HG02763 (cell line): ENCODE data around the gene RNF150.

Experiments
- ATAC-seq: cut with Tn5 transposase; IDR thresholded peaks from one replicate; pipeline ENCODE4 v1.9.1; 2021; ENCODE audit warnings: mild to moderate bottlenecking, moderate library complexity; ENCODE audit not compliant: unreplicated experiment

Gene RNF150

GRCh38 chr4:140989944-140990343, 143.3 kb downstream of the RNF150 start:
- no peak for ATAC-seq

DNA sequence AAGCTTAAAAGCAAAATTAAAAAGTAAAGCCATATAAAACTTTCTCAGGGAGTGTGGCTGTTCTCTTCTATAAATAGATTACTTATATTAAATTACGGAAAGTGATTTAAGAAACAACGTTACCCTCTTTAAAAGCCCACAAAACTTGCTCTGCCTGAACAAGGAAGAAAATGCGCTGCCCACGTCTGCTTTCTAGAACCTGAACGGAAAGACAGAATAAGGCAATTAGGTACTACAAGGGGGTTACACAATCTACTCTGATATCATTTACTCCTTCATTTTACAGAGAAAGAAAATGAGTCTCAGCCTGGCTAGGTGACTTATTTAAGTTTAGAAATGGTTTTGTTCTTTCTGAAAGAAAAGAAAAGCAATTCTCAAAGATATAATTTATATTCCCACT, 147.2 kb downstream of the RNF150 start:
- ATAC-seq = no peak

DNA sequence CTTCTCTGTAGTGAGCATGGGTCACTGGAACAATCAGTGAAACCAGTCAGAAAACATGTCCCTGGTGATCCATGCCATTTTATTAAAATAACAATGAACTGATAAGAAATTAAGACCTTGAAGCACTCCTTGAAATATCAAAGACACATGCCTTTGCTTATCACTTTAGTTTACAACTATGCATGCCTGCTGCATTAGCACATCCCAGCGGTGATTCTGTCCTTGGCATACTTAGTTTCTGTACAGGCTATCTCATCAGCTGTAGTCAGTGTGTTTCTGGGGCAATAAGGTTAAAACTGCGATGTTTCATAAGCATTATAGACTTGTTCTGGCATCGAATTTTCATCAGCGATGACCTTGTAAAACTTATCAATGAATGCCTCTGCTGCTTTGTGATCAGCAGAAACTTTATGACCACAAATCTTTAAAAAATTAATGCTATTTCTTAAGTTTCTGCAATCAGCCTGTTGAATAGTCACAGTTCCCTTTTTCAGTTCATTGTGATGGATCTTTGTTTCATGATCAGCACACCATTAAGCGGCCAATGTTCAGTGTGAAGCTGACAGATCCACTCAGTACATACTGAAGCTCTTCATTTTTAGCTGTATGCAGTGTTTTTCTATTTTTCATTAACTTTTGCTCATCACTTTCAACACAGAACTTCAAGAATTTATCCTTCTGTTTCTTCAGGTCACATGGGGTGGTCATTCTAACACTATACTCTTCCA, 150.5 kb downstream of the RNF150 start:
- no peak for ATAC-seq

DNA sequence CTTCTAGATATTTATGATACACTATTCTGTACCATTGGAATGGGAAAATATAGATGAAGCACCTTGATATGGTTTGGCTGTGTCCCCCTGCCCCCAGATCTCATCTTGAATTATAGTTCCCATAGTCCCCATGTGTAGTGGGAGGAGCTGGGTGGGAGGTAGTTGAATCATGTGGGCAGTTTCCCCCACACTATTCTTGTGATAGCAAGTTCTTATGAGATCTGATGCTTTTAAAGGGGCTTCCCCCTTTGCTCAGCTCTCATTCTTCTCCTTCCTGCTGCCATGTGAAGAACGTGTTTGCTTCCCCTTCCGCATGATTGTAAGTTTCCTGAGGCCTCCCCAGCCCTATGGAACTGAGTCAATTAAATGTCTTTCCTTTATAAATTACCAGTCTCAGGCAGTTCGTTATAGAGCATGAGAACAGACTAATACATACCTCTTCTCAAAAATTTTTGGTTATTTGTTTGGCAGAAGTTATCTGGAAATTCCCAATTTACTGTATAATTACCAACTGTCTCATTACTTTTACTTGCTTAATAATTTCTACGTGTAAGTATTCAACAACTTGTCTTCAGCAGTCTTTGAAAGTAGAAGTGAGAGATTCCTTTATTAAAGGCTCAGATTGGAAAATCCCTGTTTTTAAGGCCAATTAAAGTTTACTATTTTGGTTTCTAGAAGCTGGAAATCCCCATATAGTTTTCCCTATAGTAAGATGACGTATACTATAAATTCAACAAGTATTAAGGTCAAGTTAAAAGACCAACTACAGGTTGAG, 152.7 kb downstream of the RNF150 start:
- no peak for ATAC-seq

GRCh38 chr4:140976768-140977167, 156.5 kb downstream of the RNF150 start:
- no peak for ATAC-seq

DNA sequence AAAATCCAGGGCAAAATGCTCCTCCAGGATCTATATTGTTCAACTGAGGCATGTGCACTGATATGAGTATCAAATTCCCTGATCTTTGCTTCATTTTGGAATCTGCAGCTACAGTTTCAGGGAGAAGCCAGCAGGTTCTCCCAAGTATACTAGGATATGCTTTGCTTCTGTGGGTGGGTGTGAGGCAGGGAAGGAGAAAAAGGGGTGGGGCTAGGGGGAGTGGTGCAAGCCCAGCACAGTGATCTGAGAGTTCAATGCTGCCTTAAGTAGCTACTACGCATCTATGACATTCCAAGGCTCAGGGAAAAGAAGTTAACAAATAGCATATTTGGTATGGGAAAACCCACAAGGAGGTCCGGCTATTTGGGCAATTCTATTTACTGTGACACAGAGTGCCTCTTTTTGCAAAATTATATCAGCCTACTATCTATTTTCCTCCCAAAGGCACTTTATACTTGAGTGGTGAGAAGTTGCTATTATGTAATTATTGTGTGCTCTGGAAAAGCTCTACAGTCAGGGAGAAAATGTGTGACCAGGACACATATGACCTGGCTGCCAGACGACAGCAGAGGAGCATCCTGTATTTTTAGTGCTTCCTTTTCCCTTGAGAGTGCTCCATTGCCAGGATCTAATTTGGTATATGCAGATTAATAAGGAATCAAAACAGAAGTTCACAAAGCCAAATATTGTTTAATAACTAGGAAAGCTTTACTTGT, 162.0 kb downstream of the RNF150 start:
- no peak for ATAC-seq

DNA sequence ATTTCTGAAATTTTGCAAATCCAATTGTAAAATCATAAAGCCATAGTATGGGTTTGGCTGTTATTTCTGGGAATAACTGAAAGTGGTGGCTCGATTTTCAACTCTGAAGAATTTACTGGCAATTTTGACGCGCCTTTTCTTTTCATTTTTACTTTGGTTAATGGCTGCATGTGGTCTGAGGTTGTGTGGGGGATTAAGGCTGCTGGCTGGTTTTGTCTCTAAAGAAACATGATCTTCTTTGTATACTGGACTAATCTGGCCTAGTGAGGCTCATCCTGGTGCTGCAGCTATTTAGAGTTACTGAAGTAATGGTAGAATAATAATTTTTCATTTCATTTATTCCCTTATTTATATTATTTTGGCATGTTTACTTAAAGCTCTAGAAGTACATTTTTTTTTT, 164.0 kb downstream of the RNF150 start:
- no peak for ATAC-seq

DNA sequence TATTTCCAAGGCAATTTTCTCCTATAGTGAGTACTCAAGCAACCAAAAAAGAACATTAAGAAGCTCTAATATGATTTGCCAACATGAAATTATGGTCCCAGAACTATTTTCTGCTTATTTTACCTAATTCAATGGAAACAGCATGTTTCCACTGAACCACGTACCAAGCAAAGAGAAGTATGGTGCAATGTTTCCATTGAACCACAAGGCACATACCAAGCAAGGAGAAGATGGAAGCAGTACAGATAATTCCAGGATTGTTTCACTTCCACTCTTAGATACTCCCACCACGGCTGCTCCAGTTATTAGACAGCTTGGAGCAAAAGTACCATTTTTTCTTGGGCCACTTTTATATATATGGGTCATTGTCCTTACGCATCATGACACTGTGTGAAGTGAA, 164.9 kb downstream of the RNF150 start:
- no peak for ATAC-seq

- ATAC-seq = no peak
Observed at GRCh38 chr4:140963883-140964282, 169.4 kb downstream of the RNF150 start.

DNA sequence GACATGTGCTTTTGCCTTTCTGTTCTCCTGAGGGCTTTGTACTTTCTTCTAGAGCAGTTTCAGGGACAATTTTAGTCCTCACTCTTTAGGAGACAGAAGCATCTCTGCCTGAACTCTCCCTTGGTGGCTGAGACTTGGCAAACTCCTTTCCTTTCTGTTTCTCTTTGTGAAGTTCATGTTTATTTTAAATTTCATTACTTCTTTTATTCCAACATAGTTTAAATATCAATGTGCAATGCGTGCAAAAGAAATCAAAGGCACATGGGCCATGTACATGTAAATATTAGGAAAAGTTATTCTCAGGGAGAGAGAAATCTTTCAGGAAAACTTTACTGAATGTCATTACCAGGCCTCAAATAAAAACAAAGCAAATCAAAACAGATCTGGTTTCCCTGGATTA, 177.6 kb downstream of the RNF150 start:
- no peak for ATAC-seq

DNA sequence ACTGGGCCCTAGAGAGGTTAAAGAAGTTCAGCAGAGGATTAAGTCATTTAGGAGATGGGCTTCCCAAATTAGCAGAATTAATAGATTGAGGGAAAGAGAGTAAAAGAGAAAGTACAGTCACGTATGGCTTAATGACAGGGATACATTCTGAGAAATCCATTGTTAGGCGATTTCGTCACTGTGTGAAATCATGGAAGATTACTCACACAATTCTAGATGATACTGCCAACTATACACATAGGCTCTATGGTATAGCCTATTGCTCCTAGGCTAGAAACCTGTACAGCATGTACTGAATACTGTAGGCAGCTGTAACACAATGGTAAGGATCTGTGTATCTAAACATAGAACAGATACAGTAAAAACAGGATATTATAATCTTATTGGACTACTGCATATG, 180.6 kb downstream of the RNF150 start:
- no peak for ATAC-seq

GRCh38 chr4:140947506-140947905, 185.8 kb downstream of the RNF150 start:
- no peak for ATAC-seq

DNA sequence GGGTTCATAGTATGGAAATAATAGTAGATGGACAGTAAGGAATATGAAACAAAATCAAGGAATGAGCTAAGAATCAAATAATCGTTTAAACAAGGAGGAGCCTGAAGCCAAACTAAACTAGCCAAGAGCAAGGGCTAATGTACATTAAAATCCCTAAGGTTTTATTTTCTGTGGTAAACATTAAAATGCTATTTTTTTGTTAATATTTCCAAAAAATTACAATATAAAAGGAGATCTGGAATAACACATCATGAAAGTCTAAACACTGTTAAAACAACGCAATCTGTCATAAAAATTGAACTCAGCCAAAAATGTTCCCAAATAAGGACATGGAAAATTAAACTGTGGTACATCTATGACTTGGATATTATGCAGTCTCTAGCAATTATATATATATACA, 188.2 kb downstream of the RNF150 start:
- no peak for ATAC-seq

DNA sequence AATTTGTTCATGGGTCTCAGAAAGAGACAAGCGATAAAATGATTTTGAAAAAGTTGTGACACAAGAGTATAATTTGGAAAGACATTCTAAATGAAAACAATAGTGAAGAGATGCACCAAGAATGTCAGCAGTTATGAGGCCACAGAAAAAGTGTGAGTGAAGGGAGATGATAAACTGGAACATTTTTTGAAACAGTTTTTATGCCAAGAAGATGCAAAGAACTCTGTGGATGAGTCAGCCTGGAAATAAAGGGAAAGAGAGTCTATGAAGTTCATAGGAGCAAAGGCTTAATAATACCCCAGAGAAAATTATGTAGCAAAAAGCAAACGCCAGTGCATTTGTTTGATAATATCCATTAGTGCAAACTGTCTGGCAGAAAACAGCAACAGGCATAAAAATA, 188.7 kb downstream of the RNF150 start:
- no peak for ATAC-seq

DNA sequence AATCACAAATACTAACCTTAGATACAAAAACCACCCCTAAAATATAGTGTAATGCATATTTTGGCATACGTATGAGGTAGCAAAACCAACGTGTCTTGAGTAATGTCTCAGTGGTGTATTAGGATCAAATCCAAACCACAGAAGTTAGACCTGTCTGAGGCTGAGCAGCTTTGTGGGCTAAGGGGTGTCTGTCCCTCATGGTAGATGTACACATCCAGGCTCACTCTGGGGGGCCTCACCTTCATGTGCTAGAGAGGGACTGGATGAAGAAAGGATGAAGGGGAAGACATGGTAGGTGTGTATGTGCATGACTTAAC, 189.1 kb downstream of the RNF150 start:
- no peak for ATAC-seq

DNA sequence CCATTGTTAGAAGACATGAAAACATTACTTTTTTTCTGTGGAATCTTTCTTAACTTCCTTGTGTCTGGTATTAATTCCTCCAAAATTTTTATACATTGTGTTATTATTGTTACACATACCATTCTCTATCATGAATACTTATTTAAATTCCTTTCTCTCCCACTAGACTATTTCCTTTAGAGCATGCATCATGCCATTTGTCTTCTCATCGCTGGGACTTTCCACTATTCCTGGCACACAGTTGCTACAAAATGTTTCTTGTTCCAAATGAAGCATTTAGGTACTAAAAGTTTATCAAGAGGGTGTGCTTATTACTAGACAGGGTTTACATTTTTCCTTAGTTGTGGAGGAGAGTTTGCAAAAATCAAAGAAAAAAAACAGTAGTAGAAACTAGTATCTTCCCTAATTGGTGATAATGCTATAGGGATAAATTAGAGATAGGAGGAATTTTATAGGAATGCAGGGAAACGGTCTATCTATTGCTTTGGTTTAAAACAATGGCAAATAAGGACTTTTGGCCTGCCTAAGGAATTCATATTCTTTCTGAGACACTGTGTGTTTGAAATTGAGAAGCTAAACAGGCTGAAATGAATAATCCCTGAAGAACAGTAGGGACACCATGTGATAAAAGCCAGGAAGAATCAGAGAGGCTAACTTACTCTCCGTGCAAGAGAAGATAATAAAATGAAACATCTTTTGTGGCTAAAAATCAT, 189.6 kb downstream of the RNF150 start:
- no peak for ATAC-seq

DNA sequence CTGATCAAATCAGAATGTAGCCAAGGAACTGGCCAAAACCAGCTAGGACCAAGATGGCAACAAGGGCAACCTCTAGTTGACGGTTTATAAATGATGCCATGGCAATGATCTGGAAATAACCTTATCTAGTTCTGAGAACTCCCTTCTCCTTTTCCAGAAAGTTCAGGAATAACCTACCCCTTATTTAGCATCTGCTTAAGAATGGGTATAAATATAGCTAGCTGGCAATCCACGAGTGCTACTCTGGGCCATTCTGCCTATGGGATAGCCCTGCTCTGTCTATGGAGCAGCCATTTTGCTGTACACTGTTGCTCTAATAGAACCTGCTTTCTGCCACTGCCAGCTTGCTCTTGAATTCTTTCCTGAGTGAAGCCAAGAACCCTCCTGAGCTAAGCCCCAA, 192.7 kb downstream of the RNF150 start:
- ATAC-seq = no peak

GRCh38 chr4:140937866-140938265, 195.4 kb downstream of the RNF150 start:
- ATAC-seq = no peak

DNA sequence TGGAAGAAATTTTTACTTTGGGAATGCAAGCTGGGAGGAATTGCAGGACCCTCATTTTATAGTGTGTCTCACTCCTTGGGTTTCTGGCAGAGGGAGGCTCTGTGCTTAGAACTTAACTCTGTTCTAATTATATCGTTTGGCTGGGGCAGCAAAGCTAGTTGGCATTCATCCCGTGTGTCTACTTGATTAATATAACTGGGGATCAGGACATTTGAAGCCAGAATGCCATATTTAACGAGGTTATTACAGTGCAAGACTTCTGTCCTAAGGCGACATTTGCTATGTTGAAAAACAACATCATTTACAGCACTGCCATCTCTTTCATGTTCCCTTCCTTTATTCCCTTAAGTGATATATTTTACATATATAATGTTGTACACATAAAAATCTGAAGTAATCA, 198.0 kb downstream of the RNF150 start:
- ATAC-seq = no peak

DNA sequence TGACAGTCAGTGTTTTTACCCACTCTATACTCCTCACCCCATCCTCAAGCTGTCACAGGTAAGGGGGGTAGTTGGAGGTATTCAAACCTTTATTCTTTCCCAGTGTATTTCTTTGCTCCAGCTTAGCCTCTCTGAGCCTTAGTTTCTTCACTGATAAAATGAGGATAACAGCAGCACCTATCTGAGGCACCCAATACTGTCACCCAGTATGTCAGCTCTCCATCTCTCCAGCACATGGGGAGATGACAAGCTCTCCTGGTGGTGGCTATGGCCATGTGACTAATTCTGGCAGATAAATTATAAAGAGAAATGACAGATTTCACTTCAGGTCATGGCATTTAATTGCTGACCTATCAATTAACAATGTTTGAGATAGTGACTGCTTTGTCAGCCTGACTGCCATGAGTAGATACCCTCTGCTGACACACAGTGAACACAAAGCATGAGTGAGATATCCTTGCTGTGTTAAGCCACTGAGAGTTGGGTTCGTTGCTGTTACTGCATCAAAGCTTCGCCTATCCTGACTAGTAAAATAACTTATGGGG, 200.7 kb downstream of the RNF150 start:
- ATAC-seq = no peak

- ATAC-seq = no peak
Observed at GRCh38 chr4:140931911-140932310, 201.4 kb downstream of the RNF150 start.
